Cardiac fibroblast (primary cell): ENCODE results near the gene LIG3.

Experiments used
- DNase-seq, 2 donors: peaks; one replicate each; pipeline versions ENCODE4 v3.0.0 to v3.0.0-alpha.2; 2010; ENCODE audit warnings: low read depth in 2 of 2
- H3K4me3 ChIP-seq, 2 donors: replicated peaks in 1 of 2; 1 replicate in 1 of 2; 2 replicates in 1 of 2; pipeline ENCODE4 v1.5.1; 2011; ENCODE audit warnings: low read depth in 2 of 2, low read length in 2 of 2, mild to moderate bottlenecking in 2 of 2, moderate library complexity in 1 of 2
- CTCF ChIP-seq: IDR thresholded peaks from one replicate; pipeline ENCODE4 v1.5.1; 2011; ENCODE audit warnings: low read depth, mild to moderate bottlenecking, low read length, inconsistent platforms

LIG3 gene

DNA sequence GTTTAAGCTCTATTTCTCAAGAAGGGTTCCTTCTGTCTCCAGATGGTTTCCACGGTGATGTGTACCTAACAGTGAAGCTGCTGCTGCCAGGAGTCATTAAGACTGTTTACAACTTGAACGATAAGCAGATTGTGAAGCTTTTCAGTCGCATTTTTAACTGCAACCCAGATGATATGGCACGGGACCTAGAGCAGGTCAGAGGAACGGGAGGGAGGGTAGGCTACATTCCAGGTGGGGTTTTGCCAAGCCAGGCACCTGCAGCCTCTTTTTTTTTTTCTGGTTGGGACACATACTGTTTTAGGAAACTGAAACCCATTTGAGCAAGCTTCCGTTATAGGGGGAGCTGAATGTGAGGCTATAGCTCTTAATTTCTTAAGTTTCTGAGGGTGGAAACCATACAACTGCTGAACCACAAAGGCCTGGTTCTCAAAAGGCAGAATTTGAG, 10.6 kb downstream of the LIG3 start:
- DNase-seq: peak in 1 of 2 donors; percentile 4
- no peak overlapping the region for H3K4me3 ChIP-seq
- no peak for TF ChIP-seq CTCF

GRCh38 chr17:34991606-34992005, 11.3 kb downstream of the LIG3 start:
- TF ChIP-seq CTCF: no peak
- H3K4me3 ChIP-seq: no peak overlapping the region
- DNase-seq: no peak

GRCh38 chr17:34993031-34993430, 12.7 kb downstream of the LIG3 start:
- DNase-seq: no peak
- no peak overlapping the region for H3K4me3 ChIP-seq
- no peak for TF ChIP-seq CTCF

DNA sequence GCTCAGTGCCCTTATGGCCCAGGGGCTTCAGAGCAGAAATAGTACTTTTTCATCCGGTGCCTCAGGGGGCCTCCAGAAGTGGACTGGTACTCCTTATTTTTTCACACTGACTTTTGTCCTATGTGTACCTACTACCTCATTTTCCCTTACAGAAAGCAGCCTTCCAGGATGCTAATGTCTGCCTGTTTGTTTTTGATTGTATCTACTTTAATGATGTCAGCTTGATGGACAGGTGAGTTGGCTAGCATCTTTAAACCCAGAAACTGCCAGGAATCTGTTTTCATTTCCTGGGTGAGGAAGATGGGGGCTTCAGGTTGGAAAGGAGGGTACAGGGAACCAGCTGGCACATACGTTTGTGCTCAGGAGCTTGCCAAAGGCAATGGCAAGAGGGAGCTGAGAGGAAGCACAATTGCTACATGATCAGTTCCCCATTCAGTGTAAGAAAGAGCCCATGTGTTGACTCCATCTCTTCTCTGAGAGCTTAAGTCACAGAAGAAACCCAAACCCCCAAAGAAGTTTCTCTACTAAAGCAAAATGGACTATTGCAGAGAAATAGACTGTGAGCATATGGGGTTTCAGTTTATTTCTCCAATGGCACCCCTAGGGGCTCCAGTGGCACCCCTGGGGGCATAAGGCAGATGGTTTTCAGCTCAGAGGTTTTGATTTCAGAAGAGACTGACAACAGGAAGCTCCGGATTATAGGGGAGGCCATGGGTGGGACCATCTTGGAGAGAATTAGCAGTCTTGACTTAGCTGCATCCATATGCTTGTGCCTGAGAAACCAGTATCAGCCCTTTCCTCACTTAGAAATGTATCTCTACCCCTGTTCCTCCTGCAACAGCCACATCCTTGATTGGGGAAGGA, 16.3 kb downstream of the LIG3 start:
- no peak for TF ChIP-seq CTCF
- H3K4me3 ChIP-seq: no peak overlapping the region
- DNase-seq: no peak

GRCh38 chr17:34997355-34997862, 17.1 kb downstream of the LIG3 start:
- no peak for TF ChIP-seq CTCF
- no peak overlapping the region for H3K4me3 ChIP-seq
- DNase-seq: peak; percentile 66 to 94

DNA sequence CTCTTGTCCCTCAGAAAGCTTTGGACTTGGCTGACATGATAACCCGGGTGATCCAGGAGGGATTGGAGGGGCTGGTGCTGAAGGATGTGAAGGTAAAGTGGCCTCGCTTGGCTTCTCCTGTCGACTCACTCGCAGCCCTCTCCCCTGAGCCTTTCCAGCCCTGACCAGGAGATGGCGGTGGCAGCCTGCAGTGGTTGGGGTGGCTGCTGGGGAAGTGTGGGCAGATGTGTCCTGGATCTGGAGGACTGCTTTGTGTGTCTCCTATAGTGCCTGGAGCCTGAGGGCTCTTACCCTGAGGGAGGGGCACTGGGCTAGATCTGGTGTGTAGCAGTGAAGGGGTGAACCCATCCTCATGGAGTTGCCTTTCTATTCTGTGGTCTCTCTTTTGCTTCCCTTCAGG, 17.9 kb downstream of the LIG3 start:
- no peak overlapping the region for H3K4me3 ChIP-seq
- TF ChIP-seq CTCF: peak; percentile 96
- DNase-seq: peak; percentile 74 to 80
